Hematopoietic multipotent progenitor cell treated with erythropoietin and hydrocortisone succinate and interleukin-3 and kit ligand, for 17 days (in vitro differentiated cells): Measurements from ENCODE around the gene ATP2B1.
"Not testable (repeated sequence)": the region's sequence is repeated elsewhere in the genome, so short reads cannot be mapped to it uniquely, and the experiment has no call there.

ENCODE experiments used
- DNase-seq: peaks from one replicate; pipeline ENCODE4 v3.0.0-alpha.2; 2015; ENCODE audit warnings: low spot score

Gene ATP2B1

GRCh38 chr12:89712706-89713105 is 4.1 kb upstream of the ATP2B1 start:
- DNase-seq: no peak

GRCh38 chr12:89710873-89711750 is 2.5 kb upstream of the ATP2B1 start:
- DNase-seq: no peak

GRCh38 chr12:89709995-89710872 is 1.6 kb upstream of the ATP2B1 start:
- peak; percentile 27 for DNase-seq

- DNase-seq: peak; percentile 93
These were observed 738 bp upstream of the ATP2B1 start for GRCh38 chr12:89709157-89709994.

GRCh38 chr12:89707703-89708564 is 704 bp downstream of the ATP2B1 start:
- peak; percentile 35 for DNase-seq

- DNase-seq: no peak
These were observed 1.5 kb downstream of the ATP2B1 start for GRCh38 chr12:89706986-89707702.

GRCh38 chr12:89706551-89706950 is 2.1 kb downstream of the ATP2B1 start:
- no peak for DNase-seq

GRCh38 chr12:89704457-89704856 is 4.2 kb downstream of the ATP2B1 start:
- DNase-seq: no peak

- DNase-seq: no peak
These were observed 4.9 kb downstream of the ATP2B1 start for GRCh38 chr12:89703768-89704167.

GRCh38 chr12:89702503-89702902 is 6.1 kb downstream of the ATP2B1 start:
- no peak for DNase-seq

GRCh38 chr12:89701606-89702206 is 6.9 kb downstream of the ATP2B1 start:
- no peak for DNase-seq

GRCh38 chr12:89700191-89700810 is 8.3 kb downstream of the ATP2B1 start:
- no peak for DNase-seq

GRCh38 chr12:89698607-89699006 is 10.0 kb downstream of the ATP2B1 start:
- no peak for DNase-seq

- DNase-seq: not testable (repeated sequence)
These were observed 10.9 kb downstream of the ATP2B1 start for GRCh38 chr12:89697728-89698127.

- DNase-seq: no peak
These were observed 11.3 kb downstream of the ATP2B1 start for GRCh38 chr12:89697296-89697695.

GRCh38 chr12:89695830-89696229 is 12.8 kb downstream of the ATP2B1 start:
- DNase-seq: no peak

GRCh38 chr12:89695100-89695499 is 13.5 kb downstream of the ATP2B1 start:
- no peak for DNase-seq

- no peak for DNase-seq
These were observed 14.1 kb downstream of the ATP2B1 start for GRCh38 chr12:89694542-89694941.

- no peak for DNase-seq
These were observed 14.9 kb downstream of the ATP2B1 start for GRCh38 chr12:89693639-89694202.
